Measurements from ENCODE around the gene CNNM4.

- TF ChIP-seq CTCF (IDR thresholded peaks at IDR 0.05) (no peak), POLR2A (IDR thresholded peaks at IDR 0.05) (no peak)
Measured at GRCh38 chr2:96813656-96814055, 53.0 kb downstream of the CNNM4 start.

All from Peyer's patch (tissue), 4 donors.